K562 (cell line): Measurements from ENCODE around the gene DENND1A. TPM values are rescaled to one million over a fixed set of nuclear protein-coding genes. Genes with fewer than 3 reads are reported as not detected.

ENCODE experiments used
- ATAC-seq: fragments of 200-7000 bp; cut with Tn5 transposase; 3 replicates; pipeline ENCODE4 v1.9.1; 2020; ENCODE audit warnings: moderate library complexity
- BruUV-seq: library from RNA; stranded (reverse); fragments of 400-500 nt; replicated peaks from 2 replicates; lab custom pipeline; 2021; lab: Mats Ljungman, UMichigan
- CTCF ChIA-PET: fragments of 300-600 bp; formaldehyde crosslinking; extraction: SDS; loops from one replicate; lab custom pipeline; 2021; ENCODE audit warnings: low intra/inter-chr PET ratio; lab: Yijun Ruan, JAX
- POLR2A ChIA-PET: fragments of 300-600, 350-650 bp; sonication (Branson Sonifier 250); formaldehyde crosslinking; extraction: SDS; loops from one replicate; lab custom pipeline; 2021; ENCODE audit warnings: antibody characterized with exemption, inconsistent platforms; lab: Yijun Ruan, JAX
- DNase-seq, 4 experiments: peaks; one replicate each; pipeline versions ENCODE4 v3.0.0 to v3.0.0-alpha.2; 2011 to 2018; ENCODE audit warnings: low spot score in 3 of 4, mixed read lengths in 3 of 4; ENCODE audit errors: extremely low read depth in 1 of 4
- FAIRE-seq: peaks from 2 replicates; lab custom pipeline; 2011; peaks lifted over from hg19 to GRCh38; lab: Jason Lieb, UNC
- H2AFZ ChIP-seq: 2 replicates; pipeline ENCODE4 v1.6.0; 2011; ENCODE audit warnings: low read depth, low read length, control low read depth, inconsistent platforms
- H3K27ac ChIP-seq: fragments of 200-600 bp; 3 replicates; pipeline ENCODE4 v1.8.0; 2011; ENCODE audit warnings: low read depth, mild to moderate bottlenecking, control low read depth, inconsistent platforms, low read length, moderate library complexity, mixed read lengths; ENCODE audit errors: extremely low read depth
- H3K27me3 ChIP-seq, 2 experiments: fragments of 300-600 bp in 1 of 2; 2 replicates in 1 of 2; 3 replicates in 1 of 2; pipeline versions ENCODE4 v1.6.0 to v1.8.0; 2011; ENCODE audit warnings: inconsistent platforms in 2 of 2, low read length in 2 of 2, mild to moderate bottlenecking in 1 of 2, mixed read lengths in 1 of 2, moderate library complexity in 1 of 2; ENCODE audit not compliant: control insufficient read depth in 2 of 2, insufficient read depth in 2 of 2
- H3K36me3 ChIP-seq: fragments of 300-600 bp; 3 replicates; pipeline ENCODE4 v1.8.0; 2011; ENCODE audit warnings: mild to moderate bottlenecking, low read length, inconsistent platforms; ENCODE audit not compliant: control insufficient read depth, insufficient read depth
- H3K4me1 ChIP-seq, 2 experiments: fragments of 200-600 bp in 1 of 2; replicated peaks in 1 of 2; 2 replicates in 1 of 2; 3 replicates in 1 of 2; pipeline versions ENCODE4 v1.5.1 to v1.8.0; 2011; ENCODE audit warnings: inconsistent platforms in 2 of 2, low read length in 2 of 2, mild to moderate bottlenecking in 1 of 2, mixed read lengths in 1 of 2, moderate library complexity in 1 of 2; ENCODE audit not compliant: control insufficient read depth in 2 of 2, insufficient read depth in 2 of 2
- H3K4me2 ChIP-seq: 2 replicates; pipeline ENCODE4 v1.6.1; 2011; ENCODE audit warnings: low read length, control low read depth, inconsistent platforms, mixed read lengths; ENCODE audit not compliant: insufficient read depth
- H3K4me3 ChIP-seq: fragments of 200-600 bp; sonication (generic), shearing (Covaris generic); 2 replicates; pipeline ENCODE4 v1.5.1; 2016; ENCODE audit warnings: control low read depth, inconsistent platforms
- H3K79me2 ChIP-seq: fragments of 200-600 bp; 3 replicates; pipeline ENCODE4 v1.8.0; 2011; ENCODE audit warnings: low read length, inconsistent platforms; ENCODE audit not compliant: control insufficient read depth, insufficient read depth
- H3K9ac ChIP-seq, 2 experiments: 2 replicates each; pipeline versions ENCODE4 v1.6.0 to v1.6.1; 2011; ENCODE audit warnings: low read depth in 2 of 2, low read length in 2 of 2, control low read depth in 1 of 2, inconsistent platforms in 1 of 2, mild to moderate bottlenecking in 1 of 2, mixed read lengths in 1 of 2; ENCODE audit not compliant: insufficient read depth in 1 of 2
- H3K9me1 ChIP-seq: one replicate; pipeline ENCODE4 v1.6.0; 2011; ENCODE audit warnings: inconsistent platforms, mild to moderate bottlenecking, low read length, moderate library complexity; ENCODE audit not compliant: control insufficient read depth, insufficient read depth
- H3K9me3 ChIP-seq: replicated peaks from 2 replicates; pipeline ENCODE4 v1.5.1; 2011; ENCODE audit warnings: low read depth, low read length, inconsistent platforms; ENCODE audit not compliant: control insufficient read depth, insufficient read depth
- H4K20me1 ChIP-seq: replicated peaks from 2 replicates; pipeline ENCODE4 v1.6.1; 2011; ENCODE audit warnings: low read length, inconsistent platforms, mixed read lengths; ENCODE audit not compliant: control insufficient read depth, insufficient read depth
- HBP1 ChIP-seq: fragments of 450-650 bp; formaldehyde crosslinking; IDR thresholded peaks from 2 replicates; pipeline ENCODE4 v1.4.0; 2022; ENCODE audit warnings: missing genetic modification characterization
- NR3C1 ChIP-seq: sonication (generic); formaldehyde crosslinking; IDR thresholded peaks from 2 replicates; pipeline ENCODE4 v1.8.1; 2022; ENCODE audit warnings: missing genetic modification reagents
- NR4A1 ChIP-seq, 2 experiments: fragments of 250-450 bp in 1 of 2; fragments of 450-650 bp in 1 of 2; sonication (Bioruptor Pico) in 1 of 2; IDR thresholded peaks; 2 replicates each; pipeline versions ENCODE4 v1.4.0 to v1.6.1; 2016 to 2020; ENCODE audit warnings: mild to moderate bottlenecking in 2 of 2, missing compliant biosample characterization in 1 of 2, missing genetic modification characterization in 1 of 2, moderate library complexity in 1 of 2
- POLR2G ChIP-seq: fragments of 200-400 bp; formaldehyde crosslinking; IDR thresholded peaks from 2 replicates; pipeline ENCODE4 v1.6.1; 2017; ENCODE audit warnings: low read depth, mild to moderate bottlenecking, antibody characterized with exemption, low read length, moderate library complexity
- ZC3H11A ChIP-seq: IDR thresholded peaks from 2 replicates; pipeline ENCODE4 v1.6.1; 2012; ENCODE audit warnings: low read depth, low read length, improper control_type of control experiment
- ZNF41 ChIP-seq: fragments of 250-450 bp; sonication (Bioruptor Pico); conservative IDR thresholded peaks from 2 replicates; pipeline ENCODE4 v1.4.0; 2020; ENCODE audit warnings: mild to moderate bottlenecking
- WGBS: fragments of 100-300 bp; shearing (Covaris generic); methylation state at CpG from one replicate; pipeline ENCODE4 v1.1.6; 2016; ENCODE audit warnings: low coverage, mixed read lengths; ENCODE audit not compliant: insufficient coverage; ENCODE audit errors: missing lambda C conversion rate; 5-methylcytosine and 5-hydroxymethylcytosine counted together
- in situ Hi-C: fragments of 300-500 bp; cut with MboI; formaldehyde crosslinking; loops from 4 replicates; pipeline ENCODE4 v1.15.0; 2018; ENCODE audit warnings: inconsistent platforms, mixed read lengths
- intact Hi-C: fragments of 100-400 bp; cut with micrococcal nuclease; formaldehyde crosslinking; loops from 2 replicates; pipeline ENCODE4 v1.14.2; 2022
- polyA plus RNA-seq, 8 experiments: library from polyadenylated mRNA; depleted of rRNA in 4 of 8; stranded (reverse) in 5 of 8; unstranded in 3 of 8; fragments of >200 nt; fragmentation: Nextera tagmentation in 2 of 8; fragmentation: Illumina TruSeq in 1 of 8; extraction: Ambion mirVana in 2 of 8; extraction: Trizol in 1 of 8; gene quantifications; 2 replicates each; pipeline versions ENCODE4 v1.2.1 to v1.2.3, GENCODE V29; 2011 to 2014; ENCODE audit warnings: inconsistent platforms in 1 of 8, missing spikeins in 1 of 8
- total RNA-seq, 7 experiments: library from RNA; depleted of rRNA in 6 of 7; stranded (reverse); fragments of >200 nt in 6 of 7; fragmentation: Illumina TruSeq in 2 of 7; extraction: Trizol in 2 of 7; gene quantifications; 2 replicates each; pipeline versions ENCODE4 v1.2.1 to v1.2.3, GENCODE V29; 2011 to 2021; ENCODE audit warnings: low replicate concordance in 1 of 7
- TF ChIP-seq, protein P1 (sequence below): sonication (generic); formaldehyde crosslinking; IDR thresholded peaks from 2 replicates; pipeline ENCODE4 v1.8.0; 2022; ENCODE audit warnings: missing genetic modification reagents, mild to moderate bottlenecking, moderate library complexity, borderline replicate concordance

The DENND1A gene
- total and polyA plus RNA-seq, 9 of the 15 experiments (the other 6 are each of a cell fraction or from before 2014, with no cell fraction given) = 7.6 to 29.5 (median 15.7) TPM

- CTCF ChIA-PET = no interaction called here
- Histone ChIP-seq H4K20me1 (no peaks in the 10 kb centered on the region; the same call in none of the 2 replicates), H3K27me3 (no peaks in the 10 kb centered on the region), H3K4me3 (no peak overlapping the region), H2AFZ (no peak overlapping the region), H3K9me1 (no peaks in the 10 kb centered on the region), H3K9ac (no peak overlapping the region), H3K36me3 (no peaks in the 10 kb centered on the region), H3K27ac (no peak overlapping the region), H3K9me3 (no peaks in the 10 kb centered on the region), H3K4me1 (no peaks in the 10 kb centered on the region; a peak in 1 of 5 replicates), H3K79me2 (no peaks in the 10 kb centered on the region), H3K4me2 (no peak overlapping the region)
- BruUV-seq = no TSS peak
- FAIRE-seq (no peak), DNase-seq (no peak), ATAC-seq (no peak)
- in situ Hi-C loops = no loop called here
- 80% methylated on average over 10 of the region's 10 CpGs for WGBS
- intact Hi-C loops = no loop called here
- POLR2A ChIA-PET = no interaction called here
- 0 out of 2 replicates have a peak, but pooled peaks have one; percentile 25 for TF ChIP-seq POLR2G
- TF ChIP-seq NR3C1 (CRISPR knock-in tag) = no peak
These were observed 511.4 kb downstream of the DENND1A start for GRCh38 chr9:123418506-123418905.

DNA sequence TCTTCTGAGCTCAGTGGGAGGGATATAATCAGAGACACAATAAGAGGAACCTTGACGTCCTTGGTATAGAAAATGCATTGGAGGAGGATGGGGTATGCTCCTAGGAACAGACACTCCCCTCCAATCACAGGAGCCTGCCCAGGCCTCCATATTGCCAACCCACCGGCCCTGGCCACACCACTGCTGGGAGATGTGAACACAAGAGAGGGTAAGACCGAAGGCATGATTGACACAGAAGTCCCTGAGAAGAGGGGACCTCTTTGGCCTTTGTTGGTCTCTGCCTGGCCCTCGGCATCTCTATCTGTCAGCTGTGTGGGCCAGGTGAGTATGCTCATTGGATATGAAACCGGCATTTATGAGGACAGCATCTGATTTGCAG is 511.9 kb downstream of the DENND1A start:
- H4K20me1 ChIP-seq = no peaks in the 10 kb centered on the region; the same call in none of the 2 replicates
- BruUV-seq = no TSS peak
- no peak for TF ChIP-seq NR4A1 (CRISPR knock-in tag; IDR thresholded peaks at IDR 0.05)
- TF ChIP-seq NR4A1 (tag; IDR thresholded peaks at IDR 0.05) = no peak
- TF ChIP-seq ZNF41 = no peak
- TF ChIP-seq HBP1 (CRISPR knock-in tag) = no peak
- TF ChIP-seq ZC3H11A = no peak
- TF ChIP-seq, protein P1, sequence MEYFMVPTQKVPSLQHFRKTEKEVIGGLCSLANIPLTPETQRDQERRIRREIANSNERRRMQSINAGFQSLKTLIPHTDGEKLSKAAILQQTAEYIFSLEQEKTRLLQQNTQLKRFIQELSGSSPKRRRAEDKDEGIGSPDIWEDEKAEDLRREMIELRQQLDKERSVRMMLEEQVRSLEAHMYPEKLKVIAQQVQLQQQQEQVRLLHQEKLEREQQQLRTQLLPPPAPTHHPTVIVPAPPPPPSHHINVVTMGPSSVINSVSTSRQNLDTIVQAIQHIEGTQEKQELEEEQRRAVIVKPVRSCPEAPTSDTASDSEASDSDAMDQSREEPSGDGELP (CRISPR knock-in tag) = no peak
- TF ChIP-seq, all 486 proteins: peak for 0
- FAIRE-seq (no peak), ATAC-seq (no peak), DNase-seq (no peak)
- Histone ChIP-seq H3K79me2 (no peaks in the 10 kb centered on the region), H3K27me3 (no peaks in the 10 kb centered on the region), H2AFZ (no peak overlapping the region), H3K9ac (no peak overlapping the region), H3K4me3 (no peak overlapping the region), H3K9me1 (no peaks in the 10 kb centered on the region), H3K27ac (no peak overlapping the region), H3K9me3 (no peaks in the 10 kb centered on the region), H3K36me3 (no peaks in the 10 kb centered on the region), H3K4me1 (no peaks in the 10 kb centered on the region; a peak in 1 of 5 replicates), H3K4me2 (no peak overlapping the region)
- ChIA-PET POLR2A (no interaction called here), CTCF (no interaction called here)
- WGBS = 70% methylated on average over 5 of the region's 5 CpGs
- intact Hi-C loops (no loop called here), in situ Hi-C loops (no loop called here)
